HG02610 (cell line): ENCODE measurements around the gene CAV2.
"Not testable (repeated sequence)": the region's sequence is repeated elsewhere in the genome, so short reads cannot be mapped to it uniquely, and the experiment has no call there.

Source experiments
- ATAC-seq: cut with Tn5 transposase; IDR thresholded peaks from one replicate; pipeline ENCODE4 v1.9.1; 2021; ENCODE audit warnings: mild to moderate bottlenecking, moderate library complexity; ENCODE audit not compliant: unreplicated experiment

Gene CAV2

GRCh38 chr7:116499168-116500077 is at the start of gene CAV2:
Gene CAV2, plus strand, starts transcription at chr7:116499738. Its CDS starts 44 bp downstream, at chr7:116499782.
- peak; percentile 42 for ATAC-seq

- ATAC-seq = no peak
Measured at GRCh38 chr7:116449950-116450349, 49.6 kb upstream of the CAV2 start.

GRCh38 chr7:116451957-116452729 is 47.4 kb upstream of the CAV2 start:
- no peak for ATAC-seq

GRCh38 chr7:116454377-116454776 is 45.2 kb upstream of the CAV2 start:
- ATAC-seq = no peak

- ATAC-seq = no peak
Measured at GRCh38 chr7:116455009-116455408, 44.5 kb upstream of the CAV2 start.

- ATAC-seq = no peak
Measured at GRCh38 chr7:116455499-116455898, 44.0 kb upstream of the CAV2 start.

- ATAC-seq = no peak
Measured at GRCh38 chr7:116461500-116461899, 38.0 kb upstream of the CAV2 start.

- ATAC-seq = no peak
Measured at GRCh38 chr7:116463956-116464355, 35.6 kb upstream of the CAV2 start.

- ATAC-seq = no peak
Measured at GRCh38 chr7:116464375-116464774, 35.2 kb upstream of the CAV2 start.

GRCh38 chr7:116465125-116465524 is 34.4 kb upstream of the CAV2 start:
- ATAC-seq = no peak

- no peak for ATAC-seq
Measured at GRCh38 chr7:116468534-116468933, 31.0 kb upstream of the CAV2 start.

- no peak for ATAC-seq
Measured at GRCh38 chr7:116477625-116478024, 21.9 kb upstream of the CAV2 start.

GRCh38 chr7:116478834-116479233 is 20.7 kb upstream of the CAV2 start:
- no peak for ATAC-seq

GRCh38 chr7:116483271-116483942 is 16.1 kb upstream of the CAV2 start:
- ATAC-seq = no peak

GRCh38 chr7:116484389-116484788 is 15.1 kb upstream of the CAV2 start:
- not testable (repeated sequence) for ATAC-seq

GRCh38 chr7:116487907-116488521 is 11.5 kb upstream of the CAV2 start:
- ATAC-seq = no peak

- ATAC-seq = no peak
Measured at GRCh38 chr7:116490351-116490750, 9.2 kb upstream of the CAV2 start.

GRCh38 chr7:116491887-116492653 is 7.5 kb upstream of the CAV2 start:
- ATAC-seq = no peak

GRCh38 chr7:116492654-116493109 is 6.9 kb upstream of the CAV2 start:
- no peak for ATAC-seq

GRCh38 chr7:116493449-116493848 is 6.1 kb upstream of the CAV2 start:
- no peak for ATAC-seq
